Cardiac muscle cell (in vitro differentiated cells and primary cell): ENCODE data around the gene RDM1. TPM values are rescaled to one million over a fixed set of nuclear protein-coding genes. Genes with fewer than 3 reads are reported as not detected.
A peak's percentile ranks its signal among the peaks of the same experiment; 100 is the strongest.

ENCODE experiments used
- DNase-seq, 2 donors: peaks; one replicate each; pipeline versions ENCODE4 v3.0.0 to v3.0.0-alpha.2; 2010 to 2017; ENCODE audit warnings: low read depth in 1 of 2, low spot score in 1 of 2
- H3K27ac ChIP-seq: fragments of 200-600 bp; sonication (generic); 2 replicates; pipeline ENCODE4 v1.5.1; 2016
- H3K27me3 ChIP-seq: fragments of 200-600 bp; sonication (generic); 2 replicates; pipeline ENCODE4 v1.6.0; 2016; ENCODE audit warnings: control low read depth
- H3K36me3 ChIP-seq: fragments of 200-600 bp; sonication (generic); 2 replicates; pipeline ENCODE4 v1.5.1; 2016; ENCODE audit warnings: control low read depth
- H3K4me1 ChIP-seq: fragments of 200-600 bp; sonication (generic); 2 replicates; pipeline ENCODE4 v1.8.1; 2017; ENCODE audit warnings: low read depth, mild to moderate bottlenecking, mixed run types
- H3K4me3 ChIP-seq: fragments of 200-600 bp; sonication (generic); 2 replicates; pipeline ENCODE4 v1.5.1; 2016; ENCODE audit warnings: mild to moderate bottlenecking
- H3K9me3 ChIP-seq: fragments of 200-600 bp; sonication (generic); 2 replicates; pipeline ENCODE4 v1.5.1; 2017; ENCODE audit warnings: low read depth, mild to moderate bottlenecking, control low read depth
- CTCF ChIP-seq: IDR thresholded peaks from 2 replicates; pipeline ENCODE4 v1.5.1; 2012; ENCODE audit warnings: low read depth, mild to moderate bottlenecking, low read length
- polyA plus RNA-seq: library from polyadenylated mRNA; unstranded; fragments of >200 nt; fragmentation: Nextera tagmentation; extraction: Ambion mirVana; gene quantifications from 2 replicates; pipeline ENCODE4 v1.2.1, GENCODE V29; 2016
- total RNA-seq: library from RNA; depleted of rRNA; stranded (reverse); fragments of >200 nt; gene quantifications from 2 replicates; pipeline ENCODE4 v1.2.3, GENCODE V29; 2016

The RDM1 gene
- total and polyA plus RNA-seq, 2 experiments from 2014 or later, result 2.6 to 6.4 TPM

- Histone ChIP-seq H3K36me3 (no peaks in the 10 kb centered on the region), H3K27me3 (no peaks in the 10 kb centered on the region), H3K4me1 (peaks cover 9% of the 10 kb centered on the region), H3K27ac (no peak overlapping the region), H3K9me3 (no peaks in the 10 kb centered on the region), H3K4me3 (no peak overlapping the region)
- no peak for DNase-seq
- TF ChIP-seq CTCF, result no peak
Measured at GRCh38 chr17:35872196-35872980, 58.2 kb downstream of the RDM1 start.

GRCh38 chr17:35870906-35871819 is 59.4 kb downstream of the RDM1 start:
- Histone ChIP-seq H3K9me3 (no peaks in the 10 kb centered on the region), H3K36me3 (no peaks in the 10 kb centered on the region), H3K4me3 (no peak overlapping the region), H3K27me3 (no peaks in the 10 kb centered on the region), H3K27ac (no peak overlapping the region), H3K4me1 (peaks cover 9% of the 10 kb centered on the region)
- no peak for TF ChIP-seq CTCF
- peak in 1 of 2 donors; percentile 14 for DNase-seq

- DNase-seq, result no peak
- Histone ChIP-seq H3K27me3 (no peaks in the 10 kb centered on the region), H3K9me3 (no peaks in the 10 kb centered on the region), H3K4me1 (peaks cover 6% of the 10 kb centered on the region), H3K36me3 (no peaks in the 10 kb centered on the region), H3K4me3 (no peak within 1 kb of the TSS), H3K27ac (no peak within 1 kb of the TSS)
- no peak for TF ChIP-seq CTCF
Measured at GRCh38 chr17:35868737-35869136, 61.8 kb downstream of the RDM1 start, which contains the start of gene HEATR9. Gene HEATR9, minus strand, starts transcription at chr17:35868891. Its CDS starts 149 bp downstream, at chr17:35868742.

Other genes with a start within 250 kb of the RDM1 start
- 108 and 116 TPM in 2 replicates for gene RASL10B, start 199.1 kb downstream of the RDM1 start, total RNA-seq
- 71.6 and 94.4 TPM in 2 replicates for gene RASL10B, start 199.1 kb downstream of the RDM1 start, polyA plus RNA-seq
- 0.18 TPM in 1 of 2 replicates, not detected in the other for gene GAS2L2, start 177.5 kb downstream of the RDM1 start, total RNA-seq
- 0.11 TPM in 1 of 2 replicates, not detected in the other for gene GAS2L2, start 177.5 kb downstream of the RDM1 start, polyA plus RNA-seq
- 0.21 and 0.74 TPM in 2 replicates for gene C17orf50, start 169.9 kb downstream of the RDM1 start, total RNA-seq
- gene C17orf50, start 169.9 kb downstream of the RDM1 start, polyA plus RNA-seq, result 0.51 and 1.2 TPM in 2 replicates
- gene MMP28, start 135.1 kb downstream of the RDM1 start, total RNA-seq, result 0.39 TPM in 1 of 2 replicates, not detected in the other
- 0.84 and 0.94 TPM in 2 replicates for gene MMP28, start 135.1 kb downstream of the RDM1 start, polyA plus RNA-seq
- 33.4 and 75.2 TPM in 2 replicates for gene TAF15, start 121.3 kb downstream of the RDM1 start, total RNA-seq
- gene TAF15, start 121.3 kb downstream of the RDM1 start, polyA plus RNA-seq, result 27.2 and 31.1 TPM in 2 replicates
- not detected in 2 replicates for gene HEATR9, start 61.9 kb downstream of the RDM1 start, total RNA-seq
- 0.09 and 0.36 TPM in 2 replicates for gene HEATR9, start 61.9 kb downstream of the RDM1 start, polyA plus RNA-seq
- not detected in 2 replicates for gene CCL5, start 50.4 kb downstream of the RDM1 start, total RNA-seq
- 0.10 TPM in 1 of 2 replicates, not detected in the other for gene CCL5, start 50.4 kb downstream of the RDM1 start, polyA plus RNA-seq
- not detected in 2 replicates for gene LYZL6, start 12.9 kb upstream of the RDM1 start, total RNA-seq
- not detected in 2 replicates for gene LYZL6, start 12.9 kb upstream of the RDM1 start, polyA plus RNA-seq
- gene CCL16, start 50.7 kb upstream of the RDM1 start, total RNA-seq, result not detected in 2 replicates
- not detected in 2 replicates for gene CCL16, start 50.7 kb upstream of the RDM1 start, polyA plus RNA-seq
- gene CCL14, start 56.0 kb upstream of the RDM1 start, total RNA-seq, result not detected in 2 replicates
- not detected in 2 replicates for gene CCL14, start 56.0 kb upstream of the RDM1 start, polyA plus RNA-seq
- gene CCL15, start 70.8 kb upstream of the RDM1 start, total RNA-seq, result not detected in 2 replicates
- gene CCL15, start 70.8 kb upstream of the RDM1 start, polyA plus RNA-seq, result not detected in 2 replicates
- not detected in 2 replicates for gene CCL23, start 87.2 kb upstream of the RDM1 start, total RNA-seq
- not detected in 2 replicates for gene CCL23, start 87.2 kb upstream of the RDM1 start, polyA plus RNA-seq
- not detected in 2 replicates for gene CCL18, start 133.5 kb upstream of the RDM1 start, total RNA-seq
- not detected in 2 replicates for gene CCL18, start 133.5 kb upstream of the RDM1 start, polyA plus RNA-seq
- gene CCL3, start 159.4 kb upstream of the RDM1 start, total RNA-seq, result not detected in 2 replicates
- not detected in 2 replicates for gene CCL3, start 159.4 kb upstream of the RDM1 start, polyA plus RNA-seq
- not detected in 2 replicates for gene CCL4, start 173.1 kb upstream of the RDM1 start, total RNA-seq
- gene CCL4, start 173.1 kb upstream of the RDM1 start, polyA plus RNA-seq, result not detected in 2 replicates
- gene TBC1D3B, start 245.9 kb upstream of the RDM1 start, total RNA-seq, result 2.3 and 5.5 TPM in 2 replicates
- 4.0 and 4.7 TPM in 2 replicates for gene TBC1D3B, start 245.9 kb upstream of the RDM1 start, polyA plus RNA-seq